ENCODE data around the gene IFTAP.

The IFTAP gene

GRCh38 chr11:36628141-36628540 is 33.8 kb downstream of the IFTAP start:
- Histone ChIP-seq H3K4me3 (ENCODE audit: low read depth in 1 of 2, low read length in 1 of 2) (no peak overlapping the region), H3K36me3 (no peaks in the 10 kb centered on the region), H3K9me3 (no peaks in the 10 kb centered on the region), H3K4me1 (ENCODE audit: control insufficient read depth in 1 of 2, insufficient read depth in 1 of 2, low read depth in 1 of 2, low read length in 1 of 2) (no peaks in the 10 kb centered on the region), H3K27me3 (no peaks in the 10 kb centered on the region), H3K27ac (no peak overlapping the region)
- no peak for TF ChIP-seq CTCF (IDR thresholded peaks at IDR 0.05)

GRCh38 chr11:36628765-36629244 is 34.5 kb downstream of the IFTAP start:
- Histone ChIP-seq H3K4me3 (ENCODE audit: low read depth in 1 of 2, low read length in 1 of 2) (no peak overlapping the region), H3K27me3 (no peaks in the 10 kb centered on the region), H3K27ac (no peak overlapping the region), H3K4me1 (ENCODE audit: control insufficient read depth in 1 of 2, insufficient read depth in 1 of 2, low read depth in 1 of 2, low read length in 1 of 2) (no peaks in the 10 kb centered on the region), H3K36me3 (no peaks in the 10 kb centered on the region), H3K9me3 (no peaks in the 10 kb centered on the region)
- no peak for TF ChIP-seq CTCF (IDR thresholded peaks at IDR 0.05)

GRCh38 chr11:36631774-36632173 is 37.5 kb downstream of the IFTAP start:
- Histone ChIP-seq H3K9me3 (no peaks in the 10 kb centered on the region), H3K4me1 (ENCODE audit: control insufficient read depth in 1 of 2, insufficient read depth in 1 of 2, low read depth in 1 of 2, low read length in 1 of 2) (no peaks in the 10 kb centered on the region), H3K27ac (no peak overlapping the region), H3K36me3 (no peaks in the 10 kb centered on the region), H3K4me3 (ENCODE audit: low read depth in 1 of 2, low read length in 1 of 2) (no peak overlapping the region), H3K27me3 (no peaks in the 10 kb centered on the region)
- no peak for TF ChIP-seq CTCF (IDR thresholded peaks at IDR 0.05)

GRCh38 chr11:36635066-36635862 is 41.0 kb downstream of the IFTAP start:
- no peak for TF ChIP-seq CTCF (IDR thresholded peaks at IDR 0.05)
- Histone ChIP-seq H3K4me3 (ENCODE audit: low read depth in 1 of 2, low read length in 1 of 2) (no peak overlapping the region), H3K27ac (no peak overlapping the region), H3K9me3 (no peaks in the 10 kb centered on the region), H3K27me3 (no peaks in the 10 kb centered on the region), H3K36me3 (no peaks in the 10 kb centered on the region), H3K4me1 (ENCODE audit: control insufficient read depth in 1 of 2, insufficient read depth in 1 of 2, low read depth in 1 of 2, low read length in 1 of 2) (no peaks in the 10 kb centered on the region)

GRCh38 chr11:36638556-36638955 is 44.3 kb downstream of the IFTAP start:
- Histone ChIP-seq H3K27me3 (no peaks in the 10 kb centered on the region), H3K4me1 (ENCODE audit: control insufficient read depth in 1 of 2, insufficient read depth in 1 of 2, low read depth in 1 of 2, low read length in 1 of 2) (no peaks in the 10 kb centered on the region), H3K27ac (no peak overlapping the region), H3K9me3 (no peaks in the 10 kb centered on the region), H3K36me3 (no peaks in the 10 kb centered on the region), H3K4me3 (ENCODE audit: low read depth in 1 of 2, low read length in 1 of 2) (no peak overlapping the region)
- no peak for TF ChIP-seq CTCF (IDR thresholded peaks at IDR 0.05)
